ENCODE results near the gene ARMH2. TPM values are rescaled to one million over a fixed set of nuclear protein-coding genes. Genes with fewer than 3 reads are reported as not detected.
A peak's percentile ranks its signal among the peaks of the same experiment; 100 is the strongest.

The ARMH2 gene
- total and polyA plus RNA-seq, 9 of the 15 experiments (the other 6 are each of a cell fraction or from before 2014, with no cell fraction given), result not detected

DNA sequence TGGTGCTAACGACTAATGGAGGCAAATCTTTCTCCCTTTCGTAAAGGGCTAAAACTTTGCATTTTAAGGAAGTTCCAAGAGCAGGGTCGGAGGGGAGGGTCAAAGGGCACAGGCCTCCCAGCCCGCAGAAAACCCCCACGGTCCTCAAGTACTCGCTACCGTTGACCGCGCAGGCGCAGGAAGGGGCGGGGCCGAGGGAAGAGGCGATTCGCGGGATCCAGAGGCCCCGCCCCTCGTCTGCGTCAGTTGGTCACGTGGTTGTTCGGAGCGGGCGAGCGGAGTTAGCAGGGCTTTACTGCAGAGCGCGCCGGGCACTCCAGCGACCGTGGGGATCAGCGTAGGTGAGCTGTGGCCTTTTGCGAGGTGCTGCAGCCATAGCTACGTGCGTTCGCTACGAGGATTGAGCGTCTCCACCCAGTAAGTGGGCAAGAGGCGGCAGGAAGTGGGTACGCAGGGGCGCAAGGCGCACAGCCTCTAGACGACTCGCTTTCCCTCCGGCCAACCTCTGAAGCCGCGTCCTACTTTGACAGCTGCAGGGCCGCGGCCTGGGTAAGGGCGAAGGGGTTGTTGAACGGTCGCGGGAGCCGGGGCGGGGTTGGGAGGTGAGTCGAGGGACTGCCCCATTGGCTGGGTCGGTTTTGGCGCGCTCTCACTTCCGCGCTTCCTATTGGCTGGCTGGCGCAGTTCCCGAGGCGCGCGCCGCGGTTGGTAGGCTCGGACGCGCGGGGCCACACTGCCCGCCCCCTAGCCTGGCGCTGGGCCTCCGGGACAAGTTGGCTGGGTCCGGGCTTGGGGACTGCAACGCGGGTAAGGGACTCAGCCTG, 23.8 kb downstream of the ARMH2 start, which contains the start of gene GMNN (continued):
- TF ChIP-seq MIER1 (IDR thresholded peaks at IDR 0.05; ENCODE audit: low read depth) (0 out of 2 replicates have a peak, but pooled peaks have one; percentile 3), CBFA2T3 (IDR thresholded peaks at IDR 0.05) (peak; percentile 13; the same call in 1 of the 2 replicates), TRIM28 (IDR thresholded peaks at IDR 0.05) (no peak), DMBX1 (CRISPR knock-in tag; IDR thresholded peaks at IDR 0.05; ENCODE audit: borderline replicate concordance) (no peak; the same call in 1 of the 2 replicates), EHMT2 (IDR thresholded peaks at IDR 0.05) (no peak), CBFA2T2 (conservative IDR thresholded peaks at IDR 0.05) (peak; percentile 86), ZBTB8A (IDR thresholded peaks at IDR 0.05; ENCODE audit: partially characterized antibody) (no peak), ZBTB17 (CRISPR knock-in tag; IDR thresholded peaks at IDR 0.05) (no peak), NUFIP1 (IDR thresholded peaks at IDR 0.05; ENCODE audit: partially characterized antibody) (peak; percentile 70), MXI1 (IDR thresholded peaks at IDR 0.05; ENCODE audit: low read depth, low read length) (no peak; the same call in 1 of the 2 replicates), MYBL2 (IDR thresholded peaks at IDR 0.05; ENCODE audit: low read depth) (peak; percentile 87), MYBL2 (CRISPR knock-in tag; IDR thresholded peaks at IDR 0.05; ENCODE audit: borderline replicate concordance) (no peak), ZKSCAN1 (IDR thresholded peaks at IDR 0.05; ENCODE audit: low read depth, low read length) (no peak), ARHGAP35 (IDR thresholded peaks at IDR 0.05; ENCODE audit: partially characterized antibody) (no peak), SRSF1 (IDR thresholded peaks at IDR 0.05; ENCODE audit: low read depth, low read length) (0 out of 2 replicates have a peak, but pooled peaks have one; percentile 67), ETV6 (IDR thresholded peaks at IDR 0.05; ENCODE audit: borderline replicate concordance in 1 of 2, low read depth in 2 of 2, low read length in 1 of 2) (no peak; a peak in 1 of 4 replicates), ETV6 (CRISPR knock-in tag; IDR thresholded peaks at IDR 0.05; ENCODE audit: borderline replicate concordance) (0 out of 2 replicates have a peak, but pooled peaks have one; percentile 60), GTF2F1 (IDR thresholded peaks at IDR 0.05; ENCODE audit: low read depth, low read length) (0 out of 2 replicates have a peak, but pooled peaks have one; percentile 58), GATAD2B (IDR thresholded peaks at IDR 0.05; ENCODE audit: borderline replicate concordance) (0 out of 2 replicates have a peak, but pooled peaks have one; percentile 51), TOE1 (IDR thresholded peaks at IDR 0.05; ENCODE audit: borderline replicate concordance) (peak; percentile 99), TOE1 (CRISPR knock-in tag; IDR thresholded peaks at IDR 0.05; ENCODE audit: borderline replicate concordance, low read depth) (0 out of 2 replicates have a peak, but pooled peaks have one; percentile 95), MCM7 (IDR thresholded peaks at IDR 0.05) (no peak)
- TF ChIP-seq, protein P1, sequence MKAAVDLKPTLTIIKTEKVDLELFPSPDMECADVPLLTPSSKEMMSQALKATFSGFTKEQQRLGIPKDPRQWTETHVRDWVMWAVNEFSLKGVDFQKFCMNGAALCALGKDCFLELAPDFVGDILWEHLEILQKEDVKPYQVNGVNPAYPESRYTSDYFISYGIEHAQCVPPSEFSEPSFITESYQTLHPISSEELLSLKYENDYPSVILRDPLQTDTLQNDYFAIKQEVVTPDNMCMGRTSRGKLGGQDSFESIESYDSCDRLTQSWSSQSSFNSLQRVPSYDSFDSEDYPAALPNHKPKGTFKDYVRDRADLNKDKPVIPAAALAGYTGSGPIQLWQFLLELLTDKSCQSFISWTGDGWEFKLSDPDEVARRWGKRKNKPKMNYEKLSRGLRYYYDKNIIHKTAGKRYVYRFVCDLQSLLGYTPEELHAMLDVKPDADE (conservative IDR thresholded peaks at IDR 0.05; ENCODE audit: control insufficient read depth, low read depth, low read length), result peak; percentile 67; the same call in 1 of the 2 replicates
- TF ChIP-seq, protein P2, sequence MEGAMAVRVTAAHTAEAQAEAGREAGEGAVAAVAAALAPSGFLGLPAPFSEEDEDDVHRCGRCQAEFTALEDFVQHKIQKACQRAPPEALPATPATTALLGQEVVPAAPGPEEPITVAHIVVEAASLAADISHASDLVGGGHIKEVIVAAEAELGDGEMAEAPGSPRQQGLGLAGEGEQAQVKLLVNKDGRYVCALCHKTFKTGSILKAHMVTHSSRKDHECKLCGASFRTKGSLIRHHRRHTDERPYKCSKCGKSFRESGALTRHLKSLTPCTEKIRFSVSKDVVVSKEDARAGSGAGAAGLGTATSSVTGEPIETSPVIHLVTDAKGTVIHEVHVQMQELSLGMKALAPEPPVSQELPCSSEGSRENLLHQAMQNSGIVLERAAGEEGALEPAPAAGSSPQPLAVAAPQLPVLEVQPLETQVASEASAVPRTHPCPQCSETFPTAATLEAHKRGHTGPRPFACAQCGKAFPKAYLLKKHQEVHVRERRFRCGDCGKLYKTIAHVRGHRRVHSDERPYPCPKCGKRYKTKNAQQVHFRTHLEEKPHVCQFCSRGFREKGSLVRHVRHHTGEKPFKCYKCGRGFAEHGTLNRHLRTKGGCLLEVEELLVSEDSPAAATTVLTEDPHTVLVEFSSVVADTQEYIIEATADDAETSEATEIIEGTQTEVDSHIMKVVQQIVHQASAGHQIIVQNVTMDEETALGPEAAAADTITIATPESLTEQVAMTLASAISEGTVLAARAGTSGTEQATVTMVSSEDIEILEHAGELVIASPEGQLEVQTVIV (CRISPR knock-in tag; IDR thresholded peaks at IDR 0.05; ENCODE audit: borderline replicate concordance), result no peak
- TF ChIP-seq, protein P3, sequence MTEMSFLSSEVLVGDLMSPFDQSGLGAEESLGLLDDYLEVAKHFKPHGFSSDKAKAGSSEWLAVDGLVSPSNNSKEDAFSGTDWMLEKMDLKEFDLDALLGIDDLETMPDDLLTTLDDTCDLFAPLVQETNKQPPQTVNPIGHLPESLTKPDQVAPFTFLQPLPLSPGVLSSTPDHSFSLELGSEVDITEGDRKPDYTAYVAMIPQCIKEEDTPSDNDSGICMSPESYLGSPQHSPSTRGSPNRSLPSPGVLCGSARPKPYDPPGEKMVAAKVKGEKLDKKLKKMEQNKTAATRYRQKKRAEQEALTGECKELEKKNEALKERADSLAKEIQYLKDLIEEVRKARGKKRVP (CRISPR knock-in tag; IDR thresholded peaks at IDR 0.05), result no peak; the same call in 1 of the 2 replicates

All from K562 (cell line).